Activated CD4-positive, CD25-positive, alpha-beta regulatory T cell treated with anti-CD3 and anti-CD28 coated beads, Interleukin-2, amount 50 U/mL, for 24 hours (primary cell): ENCODE measurements around the gene ZNF780B.
"Not testable (repeated sequence)": the region's sequence is repeated elsewhere in the genome, so short reads cannot be mapped to it uniquely, and the experiment has no call there.

Experiments used
- ATAC-seq, 2 donors: fragments of 150-1000 bp; cut with Tn5 transposase; one replicate each; pipeline ENCODE4 v1.10.0; 2021; ENCODE audit warnings: mild to moderate bottlenecking in 1 of 2, moderate library complexity in 1 of 2

The ZNF780B gene

DNA sequence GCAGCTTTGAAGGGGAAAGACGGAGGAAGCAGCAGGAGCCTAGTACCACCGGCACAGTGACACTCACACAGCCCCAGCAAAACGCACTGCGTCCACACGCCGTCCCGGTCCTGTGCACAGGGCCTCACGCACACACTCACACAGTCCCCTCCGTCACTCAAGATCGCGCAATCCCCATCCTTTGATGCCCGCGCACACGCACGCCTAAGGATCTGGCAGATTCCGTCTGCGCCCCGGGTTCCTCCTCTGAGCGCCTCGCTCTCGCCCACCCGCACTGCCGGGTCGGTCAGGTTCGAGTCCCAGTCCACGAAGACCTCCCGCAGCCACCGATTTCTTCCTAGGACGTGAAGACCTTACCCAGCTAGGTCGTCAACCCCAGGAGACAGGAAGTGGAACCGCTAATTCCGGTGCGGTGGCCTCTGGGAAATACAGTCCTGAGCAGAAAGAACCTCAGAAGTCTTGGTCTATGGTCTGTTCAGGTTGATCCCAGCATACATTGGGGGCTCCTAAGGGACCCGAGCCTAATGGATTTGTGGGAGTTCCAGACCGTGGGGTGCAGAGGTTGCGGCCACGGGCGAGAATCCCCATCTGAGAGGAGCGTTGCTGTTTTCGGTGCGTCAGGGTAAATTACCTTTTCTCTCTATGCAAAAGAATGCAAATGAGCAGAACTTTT, at the start of gene ZNF780B:
Gene ZNF780B, minus strand, starts transcription at position 400 of the 673 bp plus-strand sequence. CDS start 5,899 bp downstream, outside the sequence.
- peak; percentile 93 to 94 for ATAC-seq

DNA sequence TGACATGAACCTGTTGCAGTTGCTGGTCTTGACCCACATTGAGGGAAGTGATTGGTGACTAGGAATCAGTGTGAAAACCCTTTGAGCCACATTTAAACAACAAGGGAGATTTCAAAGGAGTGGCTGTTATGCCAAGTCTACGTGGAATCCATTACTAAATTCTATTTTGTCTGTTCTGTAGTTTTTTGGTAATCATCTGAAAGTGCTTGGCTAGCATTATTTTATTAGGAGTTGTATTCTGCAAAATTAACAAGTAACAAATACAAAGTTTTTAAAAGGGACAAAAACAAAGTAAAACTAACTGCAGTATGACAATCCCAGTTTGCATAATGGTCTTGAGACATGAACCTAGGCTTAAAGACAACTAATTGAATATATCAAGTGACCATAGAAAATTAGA, 48.7 kb upstream of the ZNF780B start:
- no peak for ATAC-seq

DNA sequence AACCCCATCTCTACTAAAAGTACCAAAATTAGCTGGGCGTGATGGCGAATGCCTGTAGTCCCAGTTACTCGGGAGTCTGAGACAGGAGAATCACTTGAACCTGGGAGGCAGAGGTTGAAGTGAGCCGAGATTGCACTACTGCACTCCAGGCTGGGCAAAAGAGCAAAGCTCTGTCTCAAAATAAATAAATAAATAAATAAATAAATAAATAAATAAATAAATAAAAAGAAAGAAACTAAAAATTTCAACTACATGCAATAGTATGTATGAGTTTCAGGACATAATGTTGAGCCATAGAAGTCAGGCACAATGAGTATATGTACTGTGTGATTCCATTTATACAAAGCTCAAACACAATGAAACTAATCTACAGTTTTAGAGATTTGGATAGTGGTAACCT, 47.6 kb upstream of the ZNF780B start:
- ATAC-seq: no peak

DNA sequence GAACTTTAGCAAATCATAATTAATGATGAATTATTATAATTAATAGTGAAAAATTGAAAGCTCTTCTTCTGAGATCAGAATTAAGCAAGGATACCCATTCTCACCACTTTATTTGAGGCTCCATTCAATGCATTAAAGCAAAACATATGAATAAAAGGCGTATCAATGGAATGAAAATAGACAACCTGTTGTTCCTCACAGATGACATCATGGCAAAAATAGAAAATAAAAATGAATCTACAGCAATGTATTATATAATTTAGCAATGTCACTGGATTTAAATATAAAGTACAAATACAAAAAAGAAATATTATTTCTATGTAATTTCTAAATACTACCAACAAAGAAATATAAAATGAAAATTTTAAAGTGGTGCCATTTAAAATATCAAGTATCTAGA, 45.8 kb upstream of the ZNF780B start:
- no peak for ATAC-seq

DNA sequence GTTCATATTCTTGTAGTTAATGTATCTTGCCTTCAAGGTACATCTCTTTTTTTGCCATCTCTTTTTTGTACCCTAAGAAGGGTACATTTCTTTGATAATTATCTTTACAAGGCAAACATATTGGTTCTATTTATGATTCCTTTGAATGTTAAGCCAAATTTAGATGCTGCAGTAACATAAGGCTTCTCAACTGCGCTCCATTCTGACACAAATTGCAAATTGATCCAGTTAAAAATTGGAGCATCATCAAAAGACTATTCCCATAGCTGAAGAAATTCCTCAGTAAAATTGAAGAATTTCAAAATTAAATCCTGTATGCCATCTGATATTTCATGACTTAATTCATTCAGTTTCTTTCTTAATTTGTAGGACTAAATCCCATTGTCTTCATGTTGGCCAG, 37.4 kb upstream of the ZNF780B start:
- no peak for ATAC-seq

DNA sequence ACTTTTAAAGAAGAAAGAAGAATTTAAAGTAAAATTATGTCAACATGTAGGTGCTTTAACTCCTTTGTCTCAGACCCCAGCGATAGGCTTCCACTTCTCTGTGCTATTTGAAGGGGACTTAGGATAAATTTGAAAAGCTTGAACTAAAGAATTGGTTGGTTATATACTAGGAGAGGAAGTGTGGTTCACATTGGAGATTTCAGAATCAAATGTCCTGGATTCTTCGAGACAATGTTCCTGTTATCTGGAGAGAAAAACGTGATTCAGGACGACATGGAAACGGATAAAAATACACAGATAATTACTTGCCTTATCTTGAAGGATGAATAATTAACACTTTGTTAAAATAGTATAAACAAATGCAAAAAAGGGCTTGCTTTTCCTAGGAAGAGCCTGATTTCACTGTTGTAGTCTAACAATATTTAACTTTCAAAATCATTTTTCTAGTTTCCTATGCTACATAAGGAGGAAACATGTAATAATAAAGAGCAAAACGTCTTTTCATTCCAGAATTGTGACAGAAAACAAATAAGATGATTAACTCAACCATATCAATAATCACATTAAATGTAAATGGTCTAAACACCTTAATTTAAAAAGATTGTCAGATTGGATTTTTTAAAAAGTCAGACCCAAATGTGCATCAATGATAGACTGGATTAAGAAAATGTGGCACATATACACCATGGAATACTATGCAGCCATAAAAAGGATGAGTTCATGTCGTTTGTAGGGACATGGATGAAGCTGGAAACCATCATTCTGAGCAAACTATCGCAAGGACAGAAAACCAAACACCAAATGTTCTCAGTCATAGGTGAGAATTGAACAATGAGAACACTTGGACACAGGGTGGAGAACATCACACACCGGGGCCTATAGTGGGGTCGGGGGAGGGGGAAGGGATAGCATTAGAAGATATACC, 35.4 kb upstream of the ZNF780B start:
- ATAC-seq: no peak

DNA sequence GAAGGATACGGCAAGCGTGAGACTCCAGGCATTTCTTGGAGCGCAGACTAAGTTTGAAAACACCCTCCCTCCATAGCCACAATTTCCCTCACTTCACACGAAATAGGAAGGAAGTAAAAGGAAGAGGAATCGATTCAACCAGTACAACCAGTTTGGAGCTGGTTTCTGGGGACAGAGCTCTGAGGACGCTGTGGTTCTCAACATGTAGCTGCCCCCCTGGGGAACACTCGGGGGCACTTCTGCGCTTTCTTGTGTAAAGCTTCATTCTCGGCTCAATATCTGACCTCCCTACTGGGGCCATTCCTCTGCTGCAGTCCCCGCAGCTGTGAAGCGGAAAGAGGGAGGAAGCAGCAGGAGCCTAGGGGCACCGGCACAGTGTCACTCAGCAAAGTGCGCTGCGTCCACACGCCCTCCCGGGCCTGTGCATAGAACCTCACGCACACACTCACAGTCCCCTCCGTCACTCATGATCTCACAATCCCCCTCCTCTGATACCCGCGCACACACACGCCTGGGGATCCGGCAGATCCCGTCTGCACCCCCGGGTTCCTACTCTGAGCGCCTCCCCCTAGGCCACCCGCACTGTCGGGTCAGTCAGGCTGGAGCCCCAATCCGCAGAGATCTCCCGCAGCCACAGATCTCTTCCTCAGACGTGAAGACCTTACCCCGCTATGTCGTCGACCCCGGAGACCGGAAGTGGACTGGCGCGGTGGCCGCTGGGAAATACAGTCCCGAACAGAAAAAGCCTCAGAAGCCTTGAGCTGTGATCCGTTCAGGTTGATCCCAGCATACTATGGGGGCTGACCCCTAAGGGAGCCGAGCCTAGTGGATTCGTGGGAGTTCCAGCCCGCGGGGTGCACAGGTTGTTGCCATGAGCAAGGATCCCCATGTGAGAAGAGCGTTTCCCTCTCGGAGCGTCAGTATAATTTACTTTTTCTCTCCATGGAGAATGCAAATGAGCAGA, 34.5 kb upstream of the ZNF780B start, which contains the start of gene ZNF780A:
Gene ZNF780A, minus strand, starts transcription at position 703 of the 964 bp plus-strand sequence. CDS start 6,190 bp downstream, outside the sequence.
- ATAC-seq: peak; percentile 93 to 94

DNA sequence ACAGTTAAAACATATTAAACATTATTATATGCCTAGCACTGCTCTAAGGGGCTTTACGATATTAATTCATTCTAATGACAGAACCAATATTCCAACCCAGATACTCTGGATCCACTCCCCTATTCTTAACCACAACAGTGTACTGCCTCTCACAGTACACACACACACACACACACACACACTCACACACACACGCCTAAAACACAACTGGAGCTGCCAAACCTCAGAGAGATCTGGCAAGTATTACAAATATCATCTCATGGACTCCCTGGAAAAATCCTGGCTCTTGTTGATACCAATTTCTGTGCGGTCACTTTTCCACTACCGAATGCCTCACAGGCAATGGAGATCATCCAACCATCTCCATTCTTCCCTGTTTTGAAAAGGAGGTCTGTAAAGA, 33.4 kb upstream of the ZNF780B start:
- ATAC-seq: no peak

DNA sequence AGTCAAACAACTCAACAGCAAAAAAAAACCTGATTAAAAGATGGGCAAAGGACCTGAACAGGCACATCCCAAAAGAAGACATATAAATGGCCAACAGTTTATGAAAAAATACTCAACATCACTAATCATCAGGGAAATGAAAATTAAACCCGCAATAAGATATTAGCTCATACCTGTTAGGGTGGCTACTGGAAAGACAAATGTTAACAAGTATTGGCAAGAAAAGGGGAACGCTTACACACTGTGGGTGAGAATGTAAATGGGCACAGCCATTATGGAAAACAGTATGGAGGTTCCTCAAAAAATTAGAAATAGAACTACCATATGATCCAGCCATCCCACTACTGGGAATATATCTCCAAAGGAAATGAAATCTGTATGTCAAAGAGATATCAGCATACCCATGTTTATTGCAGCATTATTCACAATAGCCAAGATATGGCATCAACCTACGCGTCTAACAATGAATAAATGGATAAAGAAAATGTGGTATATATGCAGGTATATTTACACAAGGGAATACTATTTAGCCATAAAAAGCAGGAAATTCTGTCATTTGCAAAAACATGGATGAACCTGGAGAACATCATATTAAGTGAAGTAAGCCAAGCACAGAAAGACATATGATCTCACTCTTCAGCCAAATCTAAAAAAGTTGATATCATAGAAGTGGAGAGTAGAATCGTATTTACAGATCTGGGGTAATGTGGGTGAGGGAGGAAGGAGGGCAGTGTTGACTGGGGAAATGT, 32.4 kb upstream of the ZNF780B start:
- no peak for ATAC-seq

DNA sequence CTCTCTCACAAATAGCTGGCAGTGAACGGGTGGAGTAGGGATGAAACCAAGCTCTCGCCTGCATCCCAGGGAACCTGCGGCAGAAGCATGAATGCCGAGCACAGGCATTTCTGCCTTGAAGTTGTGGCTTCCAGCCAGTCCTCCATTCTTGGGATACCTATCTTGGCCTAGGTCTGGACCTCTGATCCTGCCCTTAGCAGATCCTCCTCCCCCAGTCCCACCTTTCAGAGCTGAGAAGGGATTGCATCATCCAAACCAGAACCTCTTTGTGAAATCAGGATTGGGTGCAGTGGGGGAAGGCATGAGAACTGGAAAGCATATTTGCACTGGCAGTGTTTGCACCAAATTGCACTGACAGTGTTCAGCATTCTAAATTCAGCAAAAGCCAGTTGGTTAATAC, 28.9 kb upstream of the ZNF780B start:
- no peak for ATAC-seq

DNA sequence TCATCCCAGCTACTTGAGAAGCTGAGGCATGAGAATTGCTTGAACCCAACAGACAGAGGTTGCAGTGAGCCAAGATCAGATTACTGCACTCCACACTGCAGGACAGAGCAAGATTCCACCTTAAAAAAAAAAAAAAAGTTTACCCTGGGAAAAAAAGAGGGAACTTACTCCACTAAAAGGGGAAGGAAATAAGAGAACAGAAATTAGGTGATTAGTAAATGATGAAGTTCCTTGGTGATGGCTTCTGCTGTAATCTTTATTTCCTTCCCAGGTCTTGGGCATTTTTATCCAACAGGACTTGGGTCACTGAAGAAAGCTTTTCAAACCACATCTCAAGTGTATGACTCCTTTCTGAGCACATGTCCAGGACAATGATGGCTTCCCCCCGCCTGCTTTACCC, 25.4 kb upstream of the ZNF780B start:
- ATAC-seq: no peak

DNA sequence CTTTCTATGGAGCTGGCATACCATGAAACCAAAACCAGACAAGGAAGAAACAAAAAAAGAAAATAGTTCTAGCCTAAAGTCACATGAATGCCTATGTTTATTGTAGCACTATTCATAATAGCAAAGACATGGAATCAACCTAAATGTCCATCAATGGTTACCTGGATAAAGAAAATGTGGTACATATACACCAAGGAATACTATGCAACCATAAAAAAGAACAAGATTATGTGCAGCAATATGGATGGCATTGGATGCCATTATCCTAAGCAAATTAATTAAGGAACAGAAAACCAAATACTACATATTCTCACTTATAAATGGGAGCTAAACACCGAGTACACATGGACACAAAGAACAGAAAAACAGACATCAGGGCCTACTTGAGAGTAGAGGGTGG, 24.3 kb upstream of the ZNF780B start:
- no peak for ATAC-seq

DNA sequence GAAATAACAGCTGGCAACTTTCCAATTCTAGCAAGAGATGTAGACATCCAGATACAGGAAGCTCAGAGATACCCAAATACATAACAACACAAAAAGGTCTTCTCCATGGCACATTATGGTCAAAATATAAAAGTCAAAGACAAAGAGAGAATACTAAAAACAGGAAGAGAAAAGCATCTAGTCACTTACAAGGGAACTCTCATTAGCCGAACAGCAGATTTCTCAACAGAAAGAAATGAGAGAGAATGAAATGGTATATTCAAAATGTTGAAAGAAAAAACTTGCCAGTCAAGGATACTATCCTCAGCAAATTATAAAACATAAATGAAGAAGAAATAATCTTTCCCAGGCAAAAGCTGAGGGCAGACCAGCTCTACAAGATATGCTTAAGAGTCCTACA, 22.3 kb upstream of the ZNF780B start:
- ATAC-seq: no peak

DNA sequence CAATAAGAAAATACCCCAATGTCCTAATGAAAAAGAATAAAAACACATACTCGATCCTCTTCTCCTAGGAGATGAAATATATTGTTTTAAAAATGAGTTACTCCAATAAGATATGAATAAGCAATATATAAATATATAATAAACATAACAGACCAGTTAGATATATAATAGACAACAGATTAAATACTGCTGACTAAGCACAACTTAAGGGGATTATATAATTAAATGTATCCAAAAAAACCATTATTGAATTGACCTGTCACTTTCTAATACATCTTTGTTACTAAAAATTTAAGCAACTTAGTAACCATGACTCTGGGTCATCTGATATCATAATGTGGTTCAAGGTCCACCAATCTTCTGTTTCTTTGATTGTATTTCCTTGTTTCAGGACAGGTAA, 14.0 kb upstream of the ZNF780B start:
- no peak for ATAC-seq

DNA sequence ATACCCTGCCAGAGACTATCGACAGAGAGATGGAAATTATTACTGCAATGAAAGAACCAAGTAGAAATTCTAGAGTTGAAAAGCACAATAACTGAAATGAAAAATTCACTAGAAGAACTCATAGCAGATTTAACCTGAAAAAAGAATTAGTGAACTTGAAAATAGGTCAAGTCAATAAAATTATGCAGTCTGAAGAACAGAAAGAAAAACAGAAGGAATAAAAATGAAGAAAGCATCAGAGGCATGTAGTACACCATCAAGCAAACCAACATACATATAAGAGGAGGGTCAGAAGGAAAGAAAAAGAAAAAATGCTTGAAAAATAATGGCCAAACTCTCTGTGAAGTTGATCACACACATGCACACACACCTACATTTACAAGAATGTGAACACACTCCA, 3.6 kb upstream of the ZNF780B start:
- no peak for ATAC-seq

DNA sequence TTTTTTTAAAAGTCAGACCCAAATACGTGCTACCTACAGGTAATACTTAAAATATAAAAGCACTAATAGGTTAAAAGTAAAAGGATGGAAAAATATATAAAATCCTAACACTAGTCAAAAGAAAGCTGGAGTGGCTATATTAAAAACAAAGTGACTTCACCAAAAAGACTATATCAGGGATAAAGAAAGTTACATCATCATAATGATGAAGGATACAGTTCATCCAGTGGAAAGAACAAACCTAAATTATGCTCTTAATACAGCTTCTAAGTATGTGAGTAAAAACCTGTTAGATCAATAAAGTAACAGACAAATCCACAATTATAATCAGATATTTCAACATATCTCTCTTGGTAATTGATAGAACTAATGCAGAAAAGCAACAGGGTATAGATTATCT, 1.1 kb upstream of the ZNF780B start:
- ATAC-seq: no peak

DNA sequence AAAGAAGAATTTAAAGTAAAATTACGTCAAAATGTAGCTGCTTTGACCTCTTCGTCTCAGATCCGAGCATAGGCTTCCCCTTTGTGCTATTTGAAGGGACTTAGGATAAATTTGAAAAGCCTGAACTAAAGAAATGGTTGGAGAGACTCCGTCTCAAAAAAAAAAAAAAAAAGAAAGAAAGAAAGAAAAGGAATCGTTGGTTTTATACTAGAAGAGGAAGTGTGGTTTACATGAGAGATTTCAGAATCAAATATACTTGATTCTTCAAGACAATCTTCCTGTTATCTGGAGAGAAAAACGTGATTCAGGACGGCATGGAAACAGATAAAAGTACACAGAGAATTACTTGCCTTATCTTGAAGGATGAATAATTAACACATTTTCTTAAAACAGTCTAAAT, 474 bp upstream of the ZNF780B start:
- no peak for ATAC-seq

DNA sequence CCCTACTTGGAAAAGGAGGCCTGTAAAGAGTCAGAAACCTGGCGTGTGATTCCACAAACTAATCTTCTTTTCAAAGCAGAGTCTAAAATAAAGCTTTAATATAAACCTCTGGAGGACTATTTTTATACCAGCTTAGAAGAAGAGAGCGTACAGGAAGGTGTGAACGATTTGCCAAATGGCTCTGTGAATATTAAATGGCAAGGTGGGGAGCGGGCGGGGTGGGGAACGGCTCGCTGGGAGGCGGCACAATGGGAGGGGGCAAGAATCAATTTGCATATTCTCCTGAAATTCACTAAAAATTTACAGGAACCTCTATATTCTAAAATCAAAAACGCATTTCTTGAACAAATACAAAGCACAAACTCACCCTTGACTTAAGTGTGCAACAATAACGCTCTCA, 982 bp downstream of the ZNF780B start:
- ATAC-seq: no peak

DNA sequence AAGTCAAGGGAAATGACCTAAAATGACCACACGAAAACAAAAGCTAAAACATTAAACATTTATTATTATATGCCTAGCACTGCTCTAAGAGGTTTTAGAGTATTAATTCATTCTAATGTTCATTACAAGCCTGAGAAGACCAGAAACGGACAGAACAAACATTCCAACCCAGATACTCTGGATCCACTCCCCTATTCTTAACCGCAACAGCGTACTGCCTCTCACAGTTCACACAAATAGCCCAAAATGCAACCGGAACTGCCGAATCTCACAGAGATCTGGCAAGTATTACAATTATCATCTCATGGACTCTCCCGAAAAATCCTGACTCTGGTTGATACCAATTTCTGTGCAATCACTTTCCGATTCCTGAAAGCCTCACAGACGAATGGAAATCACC, 1.4 kb downstream of the ZNF780B start:
- no peak for ATAC-seq

DNA sequence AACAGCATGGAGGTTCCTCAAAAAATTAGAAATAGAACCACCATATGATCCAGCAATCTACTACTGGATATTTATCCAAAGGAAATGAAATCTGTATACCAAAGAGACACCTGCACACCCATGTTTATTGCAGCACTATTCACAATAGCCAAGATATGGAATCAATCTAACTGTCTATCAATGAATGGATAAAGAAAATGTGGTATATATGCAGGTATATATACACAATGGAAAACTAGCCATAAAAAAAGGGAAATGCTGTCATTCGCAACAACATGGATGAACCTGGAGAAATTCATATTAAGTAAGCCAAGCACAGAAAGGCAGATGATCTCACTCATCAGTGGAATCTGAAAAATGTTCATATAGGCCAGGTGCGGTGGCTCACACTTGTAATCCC, 2.5 kb downstream of the ZNF780B start:
- no peak for ATAC-seq

DNA sequence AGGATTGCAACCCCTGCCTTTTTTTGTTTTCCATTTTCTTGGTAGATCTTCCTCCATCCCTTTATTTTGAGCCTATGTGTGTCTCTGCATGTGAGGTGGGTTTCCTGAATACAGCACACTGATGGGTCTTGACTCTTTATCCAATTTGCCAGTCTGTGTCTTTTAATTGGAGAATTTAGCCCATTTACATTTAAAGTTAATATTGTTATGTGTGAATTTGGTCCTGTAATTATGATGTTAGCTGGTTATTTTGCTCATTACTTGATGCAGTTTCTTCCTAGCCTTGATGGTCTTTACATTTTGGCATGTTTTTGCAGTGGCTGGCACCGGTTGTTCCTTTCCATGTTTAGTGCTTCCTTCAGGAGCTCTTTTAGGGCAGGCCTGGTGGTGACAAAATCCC, 14.3 kb downstream of the ZNF780B start:
- not testable (repeated sequence) for ATAC-seq

DNA sequence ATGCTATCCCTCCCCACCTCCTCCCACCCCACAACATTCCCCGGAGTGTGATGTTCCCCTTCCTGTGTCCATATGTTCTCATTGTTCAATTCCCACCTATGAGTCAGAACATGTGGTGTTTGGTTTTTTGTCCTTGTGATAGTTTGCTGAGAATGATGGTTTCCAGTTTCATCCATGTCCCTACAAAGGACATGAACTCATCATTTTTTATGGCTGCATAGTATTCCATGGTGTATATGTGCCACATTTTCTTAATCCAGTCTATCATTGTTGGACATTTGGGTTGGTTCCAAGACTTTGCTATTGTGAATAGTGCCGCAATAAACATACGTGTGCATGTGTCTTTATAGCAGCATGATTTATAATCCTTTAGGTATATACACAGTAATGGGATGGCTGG, 18.0 kb downstream of the ZNF780B start:
- not testable (repeated sequence) for ATAC-seq
